GM18861 (cell line): ENCODE measurements around the gene SAG.

ENCODE experiments used
- ATAC-seq: cut with Tn5 transposase; IDR thresholded peaks from one replicate; pipeline ENCODE4 v1.9.1; 2021; ENCODE audit not compliant: unreplicated experiment

The SAG gene

GRCh38 chr2:233307565-233307964 lies at the start of gene SAG:
SAG (plus strand) TSS chr2:233307816; CDS start chr2:233309190, 1,374 bp downstream.
- ATAC-seq, result no peak

- no peak for ATAC-seq
Measured at GRCh38 chr2:233258211-233258610, 49.4 kb upstream of the SAG start.

GRCh38 chr2:233259730-233260129 lies 47.9 kb upstream of the SAG start:
- no peak for ATAC-seq

GRCh38 chr2:233260661-233261060 lies 47.0 kb upstream of the SAG start:
- ATAC-seq, result no peak

GRCh38 chr2:233261819-233262555 lies 45.6 kb upstream of the SAG start:
- no peak for ATAC-seq

- ATAC-seq, result no peak
Measured at GRCh38 chr2:233262562-233262961, 45.1 kb upstream of the SAG start.

- no peak for ATAC-seq
Measured at GRCh38 chr2:233263045-233263570, 44.5 kb upstream of the SAG start.

GRCh38 chr2:233264667-233265066 lies 42.9 kb upstream of the SAG start:
- no peak for ATAC-seq

GRCh38 chr2:233265899-233266431 lies 41.7 kb upstream of the SAG start:
- ATAC-seq, result no peak

GRCh38 chr2:233266481-233266880 lies 41.1 kb upstream of the SAG start:
- no peak for ATAC-seq

- peak; percentile 82 for ATAC-seq
Measured at GRCh38 chr2:233267516-233268245, 39.9 kb upstream of the SAG start.

GRCh38 chr2:233270366-233270765 lies 37.2 kb upstream of the SAG start:
- ATAC-seq, result no peak

- no peak for ATAC-seq
Measured at GRCh38 chr2:233270951-233271350, 36.7 kb upstream of the SAG start.

- no peak for ATAC-seq
Measured at GRCh38 chr2:233271693-233272092, 35.9 kb upstream of the SAG start.

- ATAC-seq, result no peak
Measured at GRCh38 chr2:233273120-233273519, 34.5 kb upstream of the SAG start.

GRCh38 chr2:233275223-233275622 lies 32.4 kb upstream of the SAG start:
- ATAC-seq, result no peak

GRCh38 chr2:233278921-233279320 lies 28.7 kb upstream of the SAG start:
- ATAC-seq, result no peak

- no peak for ATAC-seq
Measured at GRCh38 chr2:233280114-233280693, 27.4 kb upstream of the SAG start.

- ATAC-seq, result no peak
Measured at GRCh38 chr2:233281553-233281952, 26.1 kb upstream of the SAG start.

GRCh38 chr2:233281992-233282603 lies 25.5 kb upstream of the SAG start:
- no peak for ATAC-seq

- no peak for ATAC-seq
Measured at GRCh38 chr2:233285921-233286320, 21.7 kb upstream of the SAG start.
